GM18951 (cell line): ENCODE results near the gene NR5A1.

Source experiments
- POLR2A ChIP-seq: IDR thresholded peaks from 4 replicates; pipeline ENCODE4 v1.6.1; 2011; ENCODE audit warnings: mild to moderate bottlenecking; ENCODE audit not compliant: insufficient read length, insufficient read depth; ENCODE audit errors: extremely low read depth
- in situ Hi-C: fragments of 300-500 bp; cut with MboI; formaldehyde crosslinking; loops from one replicate; pipeline ENCODE4 v1.12.0; 2022; ENCODE audit warnings: low sequenced_read_pairs, mixed read lengths, inconsistent platforms; ENCODE audit not compliant: unreplicated experiment

NR5A1 gene

DNA sequence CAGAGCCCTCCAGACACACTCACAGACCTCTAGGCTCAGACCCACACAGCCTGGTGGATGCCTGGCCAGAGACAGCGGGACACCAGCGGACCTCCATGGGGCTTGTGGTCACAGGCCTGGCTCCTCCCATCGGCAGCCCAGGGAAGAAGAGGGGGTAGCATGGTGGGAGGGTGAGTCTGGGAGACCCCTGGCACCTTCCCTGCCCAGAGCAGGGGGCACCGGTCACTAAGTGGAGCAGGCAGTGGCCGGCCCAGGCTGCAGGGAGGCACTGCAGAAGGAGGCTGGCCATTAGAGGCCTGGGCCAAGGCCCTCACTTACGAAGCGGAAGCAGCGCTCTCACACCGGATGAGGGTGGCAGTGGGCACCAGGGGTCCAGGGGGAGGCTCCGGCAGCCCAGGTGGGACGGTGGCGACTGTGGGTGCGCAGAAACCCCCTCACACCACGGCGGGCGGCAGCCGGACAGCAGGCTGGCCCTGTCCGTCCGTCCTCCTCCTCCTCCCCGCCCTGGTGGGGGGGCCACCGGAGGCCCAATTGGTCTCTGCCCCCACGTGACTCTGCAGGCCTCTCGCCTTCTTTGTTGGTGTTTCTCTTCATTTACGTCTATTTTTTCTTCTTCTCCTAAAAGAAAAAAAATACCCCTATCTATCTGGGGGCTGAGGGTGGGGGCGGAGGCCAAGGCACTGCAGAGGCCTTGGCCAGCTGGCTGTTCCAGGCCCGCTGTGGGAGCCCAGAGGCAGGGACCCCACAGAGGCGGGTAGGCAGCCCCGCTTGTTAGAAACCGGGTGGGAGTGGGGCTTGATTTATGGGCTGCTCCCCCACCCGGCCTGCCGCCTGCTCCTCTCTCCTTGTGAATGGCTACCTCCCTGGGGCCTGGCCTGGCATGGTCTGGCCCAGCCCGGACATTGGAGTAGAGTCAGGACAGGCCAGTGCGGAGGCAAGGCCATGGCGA lies at the start of gene NR5A1:
NR5A1 (minus strand) TSS at position 469 of the 949 bp plus-strand sequence. CDS start 4,004 bp downstream, outside the sequence.
- in situ Hi-C loops = no loop called here
- TF ChIP-seq POLR2A = no peak

DNA sequence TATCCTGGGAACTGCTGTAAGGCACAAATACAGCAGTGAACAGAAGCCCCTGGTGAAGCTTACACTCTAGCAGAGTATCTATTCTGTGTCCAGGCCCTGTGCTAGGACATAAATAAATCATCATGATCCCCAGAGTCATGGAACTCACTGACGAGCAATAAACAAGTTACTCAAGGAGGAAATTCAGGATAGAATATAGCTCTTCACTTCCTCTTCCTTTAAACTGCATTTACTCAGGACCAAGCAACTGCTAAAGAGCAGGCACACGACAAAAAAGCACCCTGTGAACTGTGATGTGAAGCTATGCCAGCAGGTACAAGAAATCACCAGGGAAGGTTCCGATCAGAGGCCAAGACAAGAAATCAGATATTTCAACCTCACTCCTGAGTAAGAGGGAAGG lies 47.8 kb upstream of the NR5A1 start:
- in situ Hi-C loops = no loop called here
- no peak for TF ChIP-seq POLR2A

DNA sequence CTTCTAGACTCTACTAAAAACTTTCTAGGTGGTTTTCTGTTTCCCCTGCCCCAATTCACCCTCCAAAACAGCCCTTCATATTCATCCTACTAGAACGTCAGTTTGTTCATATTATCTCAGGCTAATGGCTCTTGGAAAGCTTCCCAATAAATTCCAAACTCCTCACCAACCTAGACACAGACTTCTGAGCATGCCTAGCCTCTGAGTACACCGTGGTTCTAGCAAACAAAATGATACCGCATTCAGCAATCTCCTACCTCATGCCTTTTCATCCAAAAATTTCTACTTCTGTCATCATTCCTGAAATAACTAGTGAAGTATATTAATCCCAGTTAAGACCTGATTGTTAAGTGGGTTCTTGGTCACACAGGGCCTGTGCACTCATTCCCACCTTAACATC lies 46.5 kb upstream of the NR5A1 start:
- in situ Hi-C loops = no loop called here
- TF ChIP-seq POLR2A = no peak

DNA sequence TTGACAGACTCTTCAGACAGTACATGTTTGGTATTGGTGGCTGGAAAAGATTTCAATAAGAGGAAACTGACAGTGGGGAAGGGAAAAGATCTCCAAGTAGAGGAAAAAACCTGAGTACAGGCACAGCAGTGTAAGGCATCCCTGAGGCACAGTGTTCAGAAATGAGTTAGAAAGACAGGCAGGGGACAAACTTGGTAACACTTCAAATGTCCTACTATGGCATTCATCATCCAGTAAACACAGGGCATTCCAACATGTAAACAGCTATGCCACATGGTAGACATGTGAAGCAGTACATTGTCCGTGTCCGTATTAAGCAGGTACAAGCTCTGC lies 45.0 kb upstream of the NR5A1 start:
- no peak for TF ChIP-seq POLR2A
- in situ Hi-C loops = no loop called here

DNA sequence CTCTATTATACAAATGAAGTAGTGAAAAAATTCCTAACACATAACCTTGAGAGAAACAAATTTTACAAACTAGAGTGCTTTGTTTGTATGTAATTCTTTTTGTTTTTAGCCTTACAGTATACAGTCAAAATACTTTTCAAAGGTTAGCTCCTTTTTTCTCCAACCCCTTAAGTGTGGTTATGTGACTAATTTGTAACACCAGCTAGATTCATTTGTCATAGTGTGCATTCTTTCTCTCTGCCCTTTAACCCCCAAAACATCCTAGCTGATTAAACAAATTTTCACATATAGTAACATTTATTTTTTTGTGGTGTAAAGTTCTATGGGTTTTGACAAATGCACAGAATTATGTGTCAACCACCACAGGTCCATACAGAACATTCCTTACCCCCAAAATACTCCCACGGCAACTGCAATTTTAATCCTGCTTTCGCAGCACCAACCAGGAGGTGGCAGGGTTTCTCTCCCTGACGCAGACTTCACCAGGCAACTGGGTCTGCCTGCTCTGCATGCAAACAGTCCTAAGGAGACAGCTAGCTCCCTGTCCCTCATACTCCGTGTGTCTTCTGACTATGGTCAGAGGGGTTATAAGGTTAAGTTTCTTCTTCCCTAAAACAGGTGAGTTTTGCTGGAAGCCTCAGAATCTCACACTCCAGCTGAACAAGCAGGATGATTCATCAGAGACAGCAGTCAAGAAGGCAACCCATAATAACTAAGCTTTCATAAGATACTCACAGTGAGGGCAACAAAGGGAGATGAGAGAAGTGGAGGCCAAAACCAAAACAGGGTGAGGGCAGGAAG lies 44.5 kb upstream of the NR5A1 start:
- in situ Hi-C loops = no loop called here
- no peak for TF ChIP-seq POLR2A

DNA sequence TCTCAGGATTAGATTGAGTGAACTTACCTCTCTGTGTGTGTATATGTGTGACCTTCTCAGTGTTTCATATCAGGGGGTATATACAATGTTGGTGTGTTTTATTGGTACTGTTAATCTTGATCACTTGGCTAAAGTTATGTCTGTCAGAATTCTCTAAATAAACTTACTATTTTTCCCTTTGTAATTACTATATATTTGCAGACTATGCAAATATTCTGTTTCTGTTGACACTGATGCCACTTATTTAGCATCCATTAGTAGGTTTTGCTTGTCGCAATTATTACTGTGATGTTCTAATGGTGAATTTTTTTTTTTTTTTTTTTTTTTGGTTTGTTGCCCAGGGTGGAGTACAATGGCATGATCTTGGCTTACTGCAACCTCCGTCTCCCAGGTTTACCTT lies 42.9 kb upstream of the NR5A1 start:
- no peak for TF ChIP-seq POLR2A
- in situ Hi-C loops = no loop called here

DNA sequence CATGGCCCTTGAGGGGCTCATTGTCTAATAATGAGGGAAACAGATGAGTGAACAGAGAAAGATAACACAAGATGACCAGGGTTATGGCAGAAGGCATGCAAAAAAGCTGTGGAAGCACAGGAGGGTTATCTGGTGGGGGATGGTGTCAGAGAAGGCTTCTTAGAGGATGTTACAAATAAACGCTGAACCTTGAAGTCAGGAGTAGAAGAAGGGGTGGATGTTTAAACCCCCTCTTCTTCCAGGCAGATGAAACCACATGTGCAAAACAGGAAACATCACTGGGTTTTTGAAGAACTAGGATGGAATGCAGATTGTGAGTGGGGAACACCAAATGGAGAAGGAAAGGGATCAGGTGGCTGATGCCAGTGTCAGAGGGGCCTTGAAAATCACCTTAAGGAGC lies 41.8 kb upstream of the NR5A1 start:
- in situ Hi-C loops = no loop called here
- TF ChIP-seq POLR2A = no peak

DNA sequence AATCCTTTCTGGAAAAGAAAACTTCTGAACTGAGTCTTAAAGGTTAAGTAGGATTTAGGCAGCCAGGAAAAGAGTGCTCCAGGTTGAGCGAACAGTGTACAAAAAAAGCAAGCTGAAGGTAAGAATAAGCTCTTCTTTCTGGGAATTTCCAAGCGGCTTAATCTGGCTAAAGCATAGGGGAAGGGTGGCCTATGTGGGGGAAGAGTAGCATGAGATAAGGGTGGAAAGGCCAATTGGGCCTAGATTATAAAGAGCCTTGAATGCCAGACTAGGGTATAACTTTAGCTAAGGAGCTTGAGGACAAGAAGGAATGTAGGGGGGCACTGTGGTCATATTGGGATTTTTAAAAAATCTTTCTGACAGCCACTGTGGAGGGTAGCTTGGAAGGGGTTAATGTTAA lies 37.3 kb upstream of the NR5A1 start:
- in situ Hi-C loops = no loop called here
- no peak for TF ChIP-seq POLR2A

DNA sequence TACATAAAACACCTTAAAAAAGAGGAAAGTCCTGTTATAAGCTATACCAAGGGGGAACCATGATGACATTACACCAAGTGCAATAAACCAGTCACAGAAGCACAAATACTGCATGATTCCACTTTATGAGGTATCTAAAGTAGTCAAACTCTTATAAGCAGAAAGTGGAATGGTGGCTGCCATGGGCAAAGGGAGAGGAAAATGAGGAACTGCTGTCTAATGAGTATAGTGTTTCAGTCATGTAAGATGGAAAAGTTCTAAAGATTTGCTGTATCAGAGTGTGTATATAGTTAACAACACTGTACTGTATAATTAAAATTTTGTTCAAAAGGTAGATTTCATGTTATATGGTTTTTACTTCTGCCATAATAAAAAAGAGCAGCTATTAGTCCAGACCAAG lies 34.6 kb upstream of the NR5A1 start:
- TF ChIP-seq POLR2A = no peak
- in situ Hi-C loops = no loop called here

DNA sequence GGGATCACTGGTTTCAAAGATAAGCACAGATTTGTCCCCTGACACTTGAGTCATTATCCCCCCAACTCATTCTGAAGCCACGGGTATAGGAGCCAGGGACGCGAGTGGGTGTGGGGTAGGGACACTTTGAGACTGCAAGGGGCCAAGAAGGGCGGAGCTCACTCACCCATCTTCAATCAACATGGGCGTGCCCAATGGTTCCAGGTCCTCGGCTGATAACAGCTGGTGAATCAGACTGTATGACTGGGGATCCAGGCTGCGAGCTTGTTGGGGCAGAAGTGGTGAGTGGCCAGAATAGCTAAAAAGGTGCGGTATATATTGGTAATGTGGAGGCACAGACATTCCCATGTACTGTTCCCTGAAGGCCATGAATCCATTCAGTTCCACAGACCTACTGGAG lies 30.7 kb upstream of the NR5A1 start:
- in situ Hi-C loops = no loop called here
- TF ChIP-seq POLR2A = no peak

DNA sequence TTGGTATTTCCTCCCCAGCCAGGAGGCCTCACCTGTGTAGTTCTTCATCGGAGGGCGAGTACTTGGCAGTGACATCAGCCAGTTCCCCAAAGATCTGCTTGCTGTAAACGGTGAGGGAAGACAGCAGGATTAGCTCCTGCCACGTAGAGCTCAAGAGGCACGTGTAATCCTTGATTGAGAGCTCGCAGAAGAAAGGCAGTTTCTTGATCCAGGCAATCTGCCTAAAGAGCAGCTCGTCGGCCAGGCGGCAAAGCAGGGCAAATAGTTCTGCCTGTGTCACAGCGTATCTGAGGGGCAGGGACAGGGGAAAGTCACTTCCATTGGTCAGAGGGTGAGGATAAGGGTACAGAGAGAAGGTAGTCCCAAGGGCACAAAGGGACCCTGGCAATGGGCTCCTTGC lies 28.6 kb upstream of the NR5A1 start:
- in situ Hi-C loops = no loop called here
- TF ChIP-seq POLR2A = no peak

DNA sequence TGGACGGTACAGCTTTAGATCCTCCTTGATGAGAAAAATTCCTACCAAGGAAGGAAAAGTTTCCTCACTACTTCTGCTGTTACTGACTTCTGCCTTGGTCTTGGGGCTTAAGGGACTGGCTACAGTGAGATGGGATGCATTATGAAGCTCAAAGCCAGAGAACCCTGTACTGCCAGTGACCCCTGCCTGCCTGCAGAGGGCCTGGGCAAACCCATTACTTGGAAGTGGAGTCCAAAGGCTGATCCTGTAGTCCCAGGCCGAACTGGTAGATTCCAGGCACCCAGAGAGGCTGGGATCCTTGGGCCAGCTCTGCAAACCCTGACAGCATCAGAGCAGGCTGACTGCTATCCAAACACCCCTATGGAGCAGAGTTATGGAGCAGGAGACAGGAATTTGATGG lies 25.7 kb upstream of the NR5A1 start:
- TF ChIP-seq POLR2A = no peak
- in situ Hi-C loops = no loop called here

DNA sequence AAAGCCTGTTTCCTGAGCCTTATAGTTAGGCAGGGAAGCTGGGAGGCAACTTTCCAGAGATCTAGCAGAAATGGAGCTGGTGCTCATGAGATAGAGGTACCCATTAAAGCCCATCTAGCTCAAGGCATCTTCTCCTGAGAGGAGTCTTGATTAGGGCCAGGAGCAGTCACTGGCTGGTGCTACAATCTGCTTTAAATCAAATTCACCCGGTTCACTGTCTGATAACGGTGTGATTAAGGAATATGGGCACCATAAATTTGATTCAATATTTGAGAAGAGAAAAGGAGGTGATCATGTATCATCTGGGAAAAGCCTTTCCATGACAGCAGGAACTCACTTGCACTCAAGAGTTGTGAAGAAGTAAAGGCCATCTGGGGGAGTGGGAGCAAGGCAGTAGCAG lies 23.9 kb upstream of the NR5A1 start:
- in situ Hi-C loops = no loop called here
- TF ChIP-seq POLR2A = no peak

DNA sequence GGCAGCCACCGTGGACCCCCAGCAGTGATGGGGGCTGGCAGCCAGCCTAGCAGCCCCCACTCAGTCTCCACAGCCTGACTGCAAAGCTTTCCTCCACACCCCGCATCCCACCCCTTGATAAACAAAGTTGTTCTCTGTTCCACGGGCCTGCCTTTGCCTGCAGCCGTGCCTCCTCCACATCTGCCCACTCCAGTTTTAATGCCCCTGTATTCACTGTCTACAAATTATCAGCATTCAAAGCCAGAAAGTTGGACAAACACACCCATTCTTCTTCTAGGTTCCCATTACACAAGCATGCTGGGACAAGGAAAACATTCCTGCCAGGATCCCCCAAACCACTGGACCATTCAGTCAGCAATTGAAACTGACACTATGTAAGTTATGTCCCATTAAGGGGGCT lies 23.0 kb upstream of the NR5A1 start:
- in situ Hi-C loops = no loop called here
- TF ChIP-seq POLR2A = no peak
